SK-N-SH treated with all-trans-retinoic acid at 6 μM for 48 hours (cell line): ENCODE measurements around the gene PTPRN2.

Source experiments
- ATAC-seq: fragments of 200-7000 bp; cut with Tn5 transposase; 3 replicates; pipeline ENCODE4 v1.9.1; 2020; ENCODE audit warnings: mild to moderate bottlenecking, moderate library complexity
- ARNTL ChIP-seq: fragments of 450-650 bp; formaldehyde crosslinking; IDR thresholded peaks from 2 replicates; pipeline ENCODE4 v1.5.0; 2020; ENCODE audit warnings: low read depth, mild to moderate bottlenecking, moderate library complexity, borderline replicate concordance
- BACH2 ChIP-seq: fragments of 250-450 bp; sonication (Bioruptor Pico); IDR thresholded peaks from 2 replicates; pipeline ENCODE4 v1.9.0; 2021; ENCODE audit warnings: mild to moderate bottlenecking, borderline replicate concordance
- CSDC2 ChIP-seq: fragments of 250-450 bp; sonication (Bioruptor Pico); IDR thresholded peaks from 2 replicates; pipeline ENCODE4 v1.5.0; 2020; ENCODE audit warnings: mild to moderate bottlenecking, moderate library complexity
- ESRRG ChIP-seq: fragments of 250-450 bp; sonication (Bioruptor Pico); IDR thresholded peaks from 2 replicates; pipeline ENCODE4 v1.6.1; 2021; ENCODE audit warnings: mild to moderate bottlenecking
- ISL1 ChIP-seq: fragments of 250-450 bp; sonication (Bioruptor Pico); IDR thresholded peaks from 2 replicates; pipeline ENCODE4 v2.1.2; 2022; ENCODE audit warnings: mild to moderate bottlenecking, moderate library complexity
- OSR1 ChIP-seq: fragments of 250-450 bp; sonication (Bioruptor Pico); IDR thresholded peaks from 2 replicates; pipeline ENCODE4 v1.8.0; 2022; ENCODE audit warnings: moderate library complexity, mild to moderate bottlenecking, inconsistent platforms
- PPARA ChIP-seq: fragments of 250-450 bp; sonication (Bioruptor Pico); IDR thresholded peaks from 2 replicates; pipeline ENCODE4 v1.5.0; 2020; ENCODE audit warnings: mild to moderate bottlenecking, borderline replicate concordance
- RARB ChIP-seq: fragments of 250-450 bp; sonication (Bioruptor Pico); IDR thresholded peaks from 2 replicates; pipeline ENCODE4 v1.8.0; 2021; ENCODE audit warnings: mild to moderate bottlenecking, moderate library complexity
- SNAI2 ChIP-seq: fragments of 250-450 bp; sonication (Bioruptor Pico); IDR thresholded peaks from 2 replicates; pipeline ENCODE4 v1.5.0; 2020; ENCODE audit warnings: mild to moderate bottlenecking, moderate library complexity
- TCF4 ChIP-seq: fragments of 250-450 bp; sonication (Bioruptor Pico); IDR thresholded peaks from 2 replicates; pipeline ENCODE4 v1.8.0; 2021; ENCODE audit warnings: mild to moderate bottlenecking, moderate library complexity, borderline replicate concordance
- TOX ChIP-seq: fragments of 250-450 bp; sonication (Bioruptor Pico); IDR thresholded peaks from 2 replicates; pipeline ENCODE4 v1.8.0; 2021; ENCODE audit warnings: mild to moderate bottlenecking, moderate library complexity, borderline replicate concordance
- ZFP3 ChIP-seq: fragments of 250-450 bp; sonication (Bioruptor Pico); IDR thresholded peaks from 2 replicates; pipeline ENCODE4 v1.5.0; 2020; ENCODE audit warnings: mild to moderate bottlenecking, moderate library complexity
- ZNF565 ChIP-seq: fragments of 450-650 bp; formaldehyde crosslinking; conservative IDR thresholded peaks from 2 replicates; pipeline ENCODE4 v1.5.0; 2020; ENCODE audit warnings: low read depth, mild to moderate bottlenecking, moderate library complexity
- ZNF70 ChIP-seq: fragments of 450-650 bp; formaldehyde crosslinking; IDR thresholded peaks from 2 replicates; pipeline ENCODE4 v1.5.0; 2020; ENCODE audit warnings: mild to moderate bottlenecking, moderate library complexity
- ZNF8 ChIP-seq: fragments of 450-650 bp; formaldehyde crosslinking; IDR thresholded peaks from 2 replicates; pipeline ENCODE4 v1.5.0; 2020; ENCODE audit warnings: mild to moderate bottlenecking, moderate library complexity
- TF ChIP-seq, protein P1 (sequence below): fragments of 250-450 bp; sonication (Bioruptor Pico); IDR thresholded peaks from 2 replicates; pipeline ENCODE4 v1.8.0; 2021; ENCODE audit warnings: low read depth, mild to moderate bottlenecking, moderate library complexity, borderline replicate concordance
- TF ChIP-seq, protein P2 (sequence below): fragments of 250-450 bp; sonication (Bioruptor Pico); IDR thresholded peaks from 2 replicates; pipeline ENCODE4 v1.5.0; 2020; ENCODE audit warnings: mild to moderate bottlenecking, moderate library complexity
- TF ChIP-seq, protein P3 (sequence below): fragments of 250-450 bp; sonication (Bioruptor Pico); IDR thresholded peaks from 2 replicates; pipeline ENCODE4 v1.5.1; 2020; ENCODE audit warnings: low read depth, mild to moderate bottlenecking, moderate library complexity
- TF ChIP-seq, protein P4 (sequence below): fragments of 250-450 bp; sonication (Bioruptor Pico); IDR thresholded peaks from 2 replicates; pipeline ENCODE4 v1.5.1; 2021; ENCODE audit warnings: mild to moderate bottlenecking, moderate library complexity

Gene PTPRN2

DNA sequence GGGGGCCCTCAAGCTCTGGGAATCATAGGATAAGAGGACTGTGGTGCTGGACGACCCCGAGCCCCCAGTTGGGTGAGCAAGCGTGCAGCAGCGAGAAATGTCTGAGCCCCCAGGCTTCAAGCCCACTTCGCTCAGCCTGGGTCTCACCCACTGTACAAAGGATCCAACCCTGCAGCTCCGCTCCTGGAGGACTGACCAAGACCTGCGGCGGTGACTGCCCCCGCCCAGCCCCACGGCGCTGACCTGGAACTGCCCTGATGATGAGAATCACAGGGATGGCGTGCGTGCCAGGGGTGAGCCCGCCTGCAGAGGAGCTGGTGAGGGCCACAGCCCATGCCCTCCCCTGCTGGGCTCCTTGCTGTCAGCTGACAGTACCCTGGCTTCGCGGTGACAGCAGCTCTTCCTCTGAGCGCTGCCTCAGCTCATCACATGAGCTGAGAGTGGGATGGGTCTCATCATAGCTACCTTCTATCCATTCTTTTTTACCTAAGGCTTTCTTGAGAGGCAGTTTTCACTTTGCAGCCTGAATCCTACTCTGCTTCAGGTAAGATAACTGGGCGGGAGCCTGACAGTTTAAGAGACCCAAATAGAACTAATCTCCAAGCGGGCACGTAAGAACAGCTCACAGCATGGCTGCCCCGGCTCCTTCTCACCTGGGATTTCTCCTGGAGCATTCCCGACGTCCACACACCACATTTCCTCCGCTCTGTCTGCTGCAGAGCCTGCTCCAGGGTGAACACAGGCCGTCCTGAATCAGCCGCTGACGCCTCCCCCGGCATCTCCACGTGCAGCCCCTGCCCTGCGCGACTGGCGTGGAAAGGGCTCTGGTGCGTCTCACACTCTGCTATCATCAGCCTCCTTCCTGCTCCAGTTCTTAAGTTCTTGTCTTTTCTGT, 329.9 kb downstream of the PTPRN2 start:
- TF ChIP-seq ZFP3 (CRISPR knock-in tag) = no peak
- TF ChIP-seq, protein P1, sequence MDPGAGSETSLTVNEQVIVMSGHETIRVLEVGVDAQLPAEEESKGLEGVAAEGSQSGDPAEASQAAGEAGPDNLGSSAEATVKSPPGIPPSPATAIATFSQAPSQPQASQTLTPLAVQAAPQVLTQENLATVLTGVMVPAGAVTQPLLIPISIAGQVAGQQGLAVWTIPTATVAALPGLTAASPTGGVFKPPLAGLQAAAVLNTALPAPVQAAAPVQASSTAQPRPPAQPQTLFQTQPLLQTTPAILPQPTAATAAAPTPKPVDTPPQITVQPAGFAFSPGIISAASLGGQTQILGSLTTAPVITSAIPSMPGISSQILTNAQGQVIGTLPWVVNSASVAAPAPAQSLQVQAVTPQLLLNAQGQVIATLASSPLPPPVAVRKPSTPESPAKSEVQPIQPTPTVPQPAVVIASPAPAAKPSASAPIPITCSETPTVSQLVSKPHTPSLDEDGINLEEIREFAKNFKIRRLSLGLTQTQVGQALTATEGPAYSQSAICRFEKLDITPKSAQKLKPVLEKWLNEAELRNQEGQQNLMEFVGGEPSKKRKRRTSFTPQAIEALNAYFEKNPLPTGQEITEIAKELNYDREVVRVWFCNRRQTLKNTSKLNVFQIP (CRISPR knock-in tag) = no peak
- no peak for TF ChIP-seq ZNF565
- TF ChIP-seq, protein P2, sequence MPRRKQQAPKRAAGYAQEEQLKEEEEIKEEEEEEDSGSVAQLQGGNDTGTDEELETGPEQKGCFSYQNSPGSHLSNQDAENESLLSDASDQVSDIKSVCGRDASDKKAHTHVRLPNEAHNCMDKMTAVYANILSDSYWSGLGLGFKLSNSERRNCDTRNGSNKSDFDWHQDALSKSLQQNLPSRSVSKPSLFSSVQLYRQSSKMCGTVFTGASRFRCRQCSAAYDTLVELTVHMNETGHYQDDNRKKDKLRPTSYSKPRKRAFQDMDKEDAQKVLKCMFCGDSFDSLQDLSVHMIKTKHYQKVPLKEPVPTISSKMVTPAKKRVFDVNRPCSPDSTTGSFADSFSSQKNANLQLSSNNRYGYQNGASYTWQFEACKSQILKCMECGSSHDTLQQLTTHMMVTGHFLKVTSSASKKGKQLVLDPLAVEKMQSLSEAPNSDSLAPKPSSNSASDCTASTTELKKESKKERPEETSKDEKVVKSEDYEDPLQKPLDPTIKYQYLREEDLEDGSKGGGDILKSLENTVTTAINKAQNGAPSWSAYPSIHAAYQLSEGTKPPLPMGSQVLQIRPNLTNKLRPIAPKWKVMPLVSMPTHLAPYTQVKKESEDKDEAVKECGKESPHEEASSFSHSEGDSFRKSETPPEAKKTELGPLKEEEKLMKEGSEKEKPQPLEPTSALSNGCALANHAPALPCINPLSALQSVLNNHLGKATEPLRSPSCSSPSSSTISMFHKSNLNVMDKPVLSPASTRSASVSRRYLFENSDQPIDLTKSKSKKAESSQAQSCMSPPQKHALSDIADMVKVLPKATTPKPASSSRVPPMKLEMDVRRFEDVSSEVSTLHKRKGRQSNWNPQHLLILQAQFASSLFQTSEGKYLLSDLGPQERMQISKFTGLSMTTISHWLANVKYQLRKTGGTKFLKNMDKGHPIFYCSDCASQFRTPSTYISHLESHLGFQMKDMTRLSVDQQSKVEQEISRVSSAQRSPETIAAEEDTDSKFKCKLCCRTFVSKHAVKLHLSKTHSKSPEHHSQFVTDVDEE (CRISPR knock-in tag) = no peak
- no peak for TF ChIP-seq PPARA (CRISPR knock-in tag)
- no peak for TF ChIP-seq ISL1
- no peak for TF ChIP-seq ZNF70
- TF ChIP-seq, protein P3, sequence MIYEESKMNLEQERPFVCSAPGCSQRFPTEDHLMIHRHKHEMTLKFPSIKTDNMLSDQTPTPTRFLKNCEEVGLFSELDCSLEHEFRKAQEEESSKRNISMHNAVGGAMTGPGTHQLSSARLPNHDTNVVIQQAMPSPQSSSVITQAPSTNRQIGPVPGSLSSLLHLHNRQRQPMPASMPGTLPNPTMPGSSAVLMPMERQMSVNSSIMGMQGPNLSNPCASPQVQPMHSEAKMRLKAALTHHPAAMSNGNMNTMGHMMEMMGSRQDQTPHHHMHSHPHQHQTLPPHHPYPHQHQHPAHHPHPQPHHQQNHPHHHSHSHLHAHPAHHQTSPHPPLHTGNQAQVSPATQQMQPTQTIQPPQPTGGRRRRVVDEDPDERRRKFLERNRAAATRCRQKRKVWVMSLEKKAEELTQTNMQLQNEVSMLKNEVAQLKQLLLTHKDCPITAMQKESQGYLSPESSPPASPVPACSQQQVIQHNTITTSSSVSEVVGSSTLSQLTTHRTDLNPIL = no peak
- TF ChIP-seq ARNTL (CRISPR knock-in tag) = no peak
- no peak for TF ChIP-seq ZNF8 (CRISPR knock-in tag)
- TF ChIP-seq ESRRG = no peak
- TF ChIP-seq SNAI2 (CRISPR knock-in tag) = no peak
- no peak for TF ChIP-seq TCF4 (CRISPR knock-in tag)
- no peak for ATAC-seq

DNA sequence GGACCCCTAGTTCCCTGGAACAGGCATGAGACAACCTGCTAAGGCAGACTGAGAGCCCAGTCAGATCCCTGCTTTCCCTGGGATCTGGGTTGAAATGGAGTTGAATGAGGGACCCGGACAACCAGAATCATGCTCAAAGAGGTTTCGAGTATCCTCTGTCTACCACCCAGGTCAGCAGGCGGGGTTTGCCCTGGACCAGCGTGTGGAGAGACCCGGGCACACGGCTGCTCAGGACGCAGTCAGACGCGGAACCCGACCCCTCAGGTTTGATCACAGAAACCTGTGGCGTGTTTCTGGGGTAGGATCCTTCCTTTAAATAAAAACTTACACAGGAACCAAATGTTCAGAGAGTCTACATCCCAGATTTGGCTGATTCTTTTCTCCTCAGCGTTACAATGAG, 330.6 kb downstream of the PTPRN2 start:
- no peak for ATAC-seq
- TF ChIP-seq PPARA (CRISPR knock-in tag) = no peak
- TF ChIP-seq SNAI2 (CRISPR knock-in tag) = no peak
- TF ChIP-seq ZFP3 (CRISPR knock-in tag) = no peak
- TF ChIP-seq, all 23 proteins: peak for 0

DNA sequence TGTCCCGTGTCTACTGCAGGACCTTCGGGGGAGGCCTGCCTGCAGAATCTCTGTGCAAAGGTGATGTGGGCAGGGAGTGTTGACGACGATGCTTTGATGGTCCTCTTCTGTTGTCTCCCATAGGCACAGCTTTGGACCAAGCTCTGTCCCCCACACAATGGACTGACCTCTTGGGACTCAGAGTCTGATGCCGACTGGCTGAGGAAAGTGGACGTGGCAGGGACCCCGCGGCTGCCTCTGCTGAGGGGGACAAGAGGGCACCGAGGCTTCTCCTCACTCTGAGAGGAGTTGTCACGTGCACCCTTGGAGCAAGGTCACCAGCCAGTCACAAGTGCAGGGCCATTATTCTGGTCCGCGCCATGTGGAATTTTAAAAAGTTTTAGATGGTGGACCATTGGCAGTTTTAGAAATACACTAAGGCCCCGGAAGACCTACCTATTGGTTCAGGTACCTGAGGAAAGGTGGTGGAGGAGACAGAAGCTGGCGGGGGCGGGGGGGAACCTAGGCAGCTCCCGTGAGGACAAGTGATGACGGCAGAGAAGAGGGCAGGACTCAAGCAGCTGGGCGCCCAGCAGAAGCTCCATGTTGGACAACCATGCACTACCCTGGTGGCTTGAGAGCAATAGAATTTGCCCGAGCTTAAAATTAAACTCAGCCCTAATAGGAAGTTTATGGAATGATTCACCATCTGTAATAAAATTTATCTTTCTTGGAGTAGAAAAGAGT, 331.4 kb downstream of the PTPRN2 start:
- no peak for ATAC-seq
- TF ChIP-seq ZNF70 = no peak
- TF ChIP-seq, protein P1 (CRISPR knock-in tag) = no peak
- TF ChIP-seq ZNF565 = no peak
- no peak for TF ChIP-seq ISL1
- TF ChIP-seq, protein P2 (CRISPR knock-in tag) = no peak
- no peak for TF ChIP-seq RARB
- TF ChIP-seq ZFP3 (CRISPR knock-in tag) = no peak
- TF ChIP-seq CSDC2 (CRISPR knock-in tag) = no peak
- TF ChIP-seq TCF4 (CRISPR knock-in tag) = no peak
- TF ChIP-seq, protein P4, sequence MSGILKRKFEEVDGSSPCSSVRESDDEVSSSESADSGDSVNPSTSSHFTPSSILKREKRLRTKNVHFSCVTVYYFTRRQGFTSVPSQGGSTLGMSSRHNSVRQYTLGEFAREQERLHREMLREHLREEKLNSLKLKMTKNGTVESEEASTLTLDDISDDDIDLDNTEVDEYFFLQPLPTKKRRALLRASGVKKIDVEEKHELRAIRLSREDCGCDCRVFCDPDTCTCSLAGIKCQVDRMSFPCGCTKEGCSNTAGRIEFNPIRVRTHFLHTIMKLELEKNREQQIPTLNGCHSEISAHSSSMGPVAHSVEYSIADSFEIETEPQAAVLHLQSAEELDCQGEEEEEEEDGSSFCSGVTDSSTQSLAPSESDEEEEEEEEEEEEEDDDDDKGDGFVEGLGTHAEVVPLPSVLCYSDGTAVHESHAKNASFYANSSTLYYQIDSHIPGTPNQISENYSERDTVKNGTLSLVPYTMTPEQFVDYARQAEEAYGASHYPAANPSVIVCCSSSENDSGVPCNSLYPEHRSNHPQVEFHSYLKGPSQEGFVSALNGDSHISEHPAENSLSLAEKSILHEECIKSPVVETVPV = no peak
- no peak for TF ChIP-seq OSR1 (CRISPR knock-in tag)
- TF ChIP-seq, protein P3 = no peak
- no peak for TF ChIP-seq BACH2 (CRISPR knock-in tag)
- no peak for TF ChIP-seq TOX (CRISPR knock-in tag)
- no peak for TF ChIP-seq PPARA (CRISPR knock-in tag)
- no peak for TF ChIP-seq ESRRG
